ENCODE results near the gene PCDHGA10.
A peak's percentile ranks its signal among the peaks of the same experiment; 100 is the strongest.
"Not testable (repeated sequence)": the region's sequence is repeated elsewhere in the genome, so short reads cannot be mapped to it uniquely, and the experiment has no call there.

Gene PCDHGA10

DNA sequence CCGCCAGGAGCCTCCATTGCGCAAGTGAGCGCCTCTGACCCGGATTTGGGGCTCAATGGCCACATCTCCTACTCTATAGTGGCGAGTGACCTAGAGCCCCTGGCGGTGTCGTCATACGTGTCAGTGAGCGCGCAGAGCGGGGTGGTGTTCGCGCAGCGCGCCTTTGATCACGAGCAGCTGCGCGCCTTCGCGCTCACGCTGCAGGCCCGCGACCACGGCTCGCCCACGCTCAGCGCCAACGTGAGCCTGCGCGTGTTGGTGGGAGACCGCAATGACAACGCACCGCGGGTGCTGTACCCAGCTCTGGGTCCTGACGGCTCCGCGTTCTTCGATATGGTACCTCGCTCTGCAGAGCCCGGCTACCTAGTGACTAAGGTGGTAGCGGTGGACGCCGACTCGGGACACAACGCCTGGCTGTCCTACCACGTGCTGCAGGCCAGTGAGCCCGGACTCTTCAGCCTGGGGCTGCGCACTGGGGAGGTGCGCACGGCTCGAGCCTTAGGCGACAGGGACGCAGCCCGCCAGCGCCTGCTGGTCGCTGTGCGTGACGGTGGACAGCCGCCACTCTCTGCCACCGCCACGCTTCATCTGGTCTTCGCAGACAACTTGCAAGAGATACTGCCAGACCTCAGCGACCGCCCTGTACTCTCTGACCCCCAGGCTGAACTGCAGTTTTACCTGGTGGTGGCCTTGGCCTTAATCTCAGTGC is 3.0 kb upstream of the PCDHGA10 start:
- Histone ChIP-seq H3K9ac (ENCODE audit: low read length in 5 of 5) (no peak overlapping the region), H3K27ac (ENCODE audit: low read depth, low read length) (no peak overlapping the region), H3K9me3 (ENCODE audit: control insufficient read depth in 5 of 5, low read length in 5 of 5) (peaks cover 43 to 71% (median 64%) of the 10 kb centered on the region in 5 donors), H3K27me3 (ENCODE audit: control insufficient read depth in 5 of 5, insufficient read depth in 4 of 5, low read length in 5 of 5) (peaks cover 0 to 10% (median 5%) of the 10 kb centered on the region in 5 donors), H3K4me3 (ENCODE audit: low read depth in 1 of 5, low read length in 5 of 5) (peak overlapping the region; percentile 36 to 59 (median 51)), H3K4me1 (ENCODE audit: control insufficient read depth in 5 of 5, insufficient read depth in 5 of 5, low read length in 5 of 5) (peaks cover 0 to 24% (median 22%) of the 10 kb centered on the region in 5 donors), H3K36me3 (ENCODE audit: control insufficient read depth in 5 of 5, insufficient read depth in 5 of 5, low read length in 5 of 5) (no peaks in the 10 kb centered on the region)

- H3K9me3 ChIP-seq (ENCODE audit: control insufficient read depth in 5 of 5, low read length in 5 of 5): peaks cover 38 to 66% (median 60%) of the 10 kb centered on the region in 5 donors
- peaks cover 0 to 10% (median 5%) of the 10 kb centered on the region in 5 donors for H3K27me3 ChIP-seq (ENCODE audit: control insufficient read depth in 5 of 5, insufficient read depth in 4 of 5, low read length in 5 of 5)
- H3K36me3 ChIP-seq (ENCODE audit: control insufficient read depth in 5 of 5, insufficient read depth in 5 of 5, low read length in 5 of 5): no peaks in the 10 kb centered on the region
- no peak overlapping the region for H3K9ac ChIP-seq (ENCODE audit: low read length in 5 of 5)
- peaks cover 0 to 24% (median 22%) of the 10 kb centered on the region in 5 donors for H3K4me1 ChIP-seq (ENCODE audit: control insufficient read depth in 5 of 5, insufficient read depth in 5 of 5, low read length in 5 of 5)
- peak overlapping the region in 4 of 5 donors; percentile 5 to 36 (median 10) for H3K4me3 ChIP-seq (ENCODE audit: low read depth in 1 of 5, low read length in 5 of 5)
- no peak overlapping the region for H3K27ac ChIP-seq (ENCODE audit: low read depth, low read length)
Observed at GRCh38 chr5:141411575-141411974, 1.2 kb upstream of the PCDHGA10 start.

GRCh38 chr5:141413540-141414069 is 818 bp downstream of the PCDHGA10 start:
- H3K4me3 ChIP-seq (ENCODE audit: low read depth in 1 of 5, low read length in 5 of 5): peak overlapping the region; percentile 56 to 76 (median 68)
- H3K27me3 ChIP-seq (ENCODE audit: control insufficient read depth in 5 of 5, insufficient read depth in 4 of 5, low read length in 5 of 5): peaks cover 0 to 10% (median 5%) of the 10 kb centered on the region in 5 donors
- H3K9me3 ChIP-seq (ENCODE audit: control insufficient read depth in 5 of 5, low read length in 5 of 5): peaks cover 36 to 65% (median 54%) of the 10 kb centered on the region in 5 donors
- H3K27ac ChIP-seq (ENCODE audit: low read depth, low read length): no peak overlapping the region
- no peaks in the 10 kb centered on the region for H3K36me3 ChIP-seq (ENCODE audit: control insufficient read depth in 5 of 5, insufficient read depth in 5 of 5, low read length in 5 of 5)
- peaks cover 0 to 30% (median 23%) of the 10 kb centered on the region in 5 donors for H3K4me1 ChIP-seq (ENCODE audit: control insufficient read depth in 5 of 5, insufficient read depth in 5 of 5, low read length in 5 of 5)
- H3K9ac ChIP-seq (ENCODE audit: low read length in 5 of 5): peak overlapping the region in 1 of 5 donors; percentile 56

- peaks cover 42 to 65% (median 55%) of the 10 kb centered on the region in 5 donors for H3K9me3 ChIP-seq (ENCODE audit: control insufficient read depth in 5 of 5, low read length in 5 of 5)
- H3K36me3 ChIP-seq (ENCODE audit: control insufficient read depth in 5 of 5, insufficient read depth in 5 of 5, low read length in 5 of 5); H3K27me3 ChIP-seq (ENCODE audit: control insufficient read depth in 5 of 5, insufficient read depth in 4 of 5, low read length in 5 of 5): not testable (repeated sequence)
Observed at GRCh38 chr5:141414548-141415274, 1.9 kb downstream of the PCDHGA10 start.

DNA sequence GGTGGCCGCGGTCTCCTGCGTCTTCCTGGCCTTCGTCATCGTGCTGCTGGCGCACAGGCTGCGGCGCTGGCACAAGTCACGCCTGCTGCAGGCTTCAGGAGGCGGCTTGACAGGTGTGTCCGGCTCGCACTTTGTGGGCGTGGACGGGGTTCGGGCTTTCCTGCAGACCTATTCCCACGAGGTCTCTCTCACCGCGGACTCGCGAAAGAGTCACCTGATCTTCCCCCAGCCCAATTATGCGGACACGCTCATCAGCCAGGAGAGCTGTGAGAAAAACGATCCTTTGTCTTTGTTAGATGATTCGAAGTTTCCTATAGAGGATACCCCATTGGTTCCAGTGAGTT is 2.5 kb downstream of the PCDHGA10 start:
- peak overlapping the region in 1 of 5 donors; percentile 12 for H3K4me3 ChIP-seq (ENCODE audit: low read depth in 1 of 5, low read length in 5 of 5)

More at GRCh38 chr5:141414548-141415274, 1.9 kb downstream of the PCDHGA10 start:
- Histone ChIP-seq H3K4me1 (ENCODE audit: control insufficient read depth in 5 of 5, insufficient read depth in 5 of 5, low read length in 5 of 5) (peaks cover 0 to 34% (median 19%) of the 10 kb centered on the region in 5 donors), H3K4me3 (ENCODE audit: low read depth in 1 of 5, low read length in 5 of 5) (peak overlapping the region in 3 of 5 donors; percentile 20 to 63 (median 46))
- H3K9ac ChIP-seq (ENCODE audit: low read length in 5 of 5); H3K27ac ChIP-seq (ENCODE audit: low read depth, low read length): not testable (repeated sequence)

GRCh38 chr5:141417494-141418172 is 4.8 kb downstream of the PCDHGA10 start, which contains the start of gene PCDHGB7:
TSS of gene PCDHGB7 (plus strand) at chr5:141417677. CDS start at chr5:141417860, 183 bp downstream.
- not testable (repeated sequence) for H3K27me3 ChIP-seq (ENCODE audit: control insufficient read depth in 5 of 5, insufficient read depth in 4 of 5, low read length in 5 of 5); H3K36me3 ChIP-seq (ENCODE audit: control insufficient read depth in 5 of 5, insufficient read depth in 5 of 5, low read length in 5 of 5); H3K27ac ChIP-seq (ENCODE audit: low read depth, low read length)
- Histone ChIP-seq H3K9ac (ENCODE audit: low read length in 5 of 5) (peak within 1 kb of the TSS in 2 of 5 donors; percentile 9 to 38), H3K4me3 (ENCODE audit: low read depth in 1 of 5, low read length in 5 of 5) (peak within 1 kb of the TSS; percentile 45 to 68 (median 60)), H3K9me3 (ENCODE audit: control insufficient read depth in 5 of 5, low read length in 5 of 5) (peaks cover 44 to 73% (median 66%) of the 10 kb centered on the region in 5 donors), H3K4me1 (ENCODE audit: control insufficient read depth in 5 of 5, insufficient read depth in 5 of 5, low read length in 5 of 5) (peaks cover 0 to 38% (median 21%) of the 10 kb centered on the region in 5 donors)

More for the DNA sequence above, 2.5 kb downstream of the PCDHGA10 start:
- not testable (repeated sequence) for H3K36me3 ChIP-seq (ENCODE audit: control insufficient read depth in 5 of 5, insufficient read depth in 5 of 5, low read length in 5 of 5); H3K27ac ChIP-seq (ENCODE audit: low read depth, low read length); H3K9ac ChIP-seq (ENCODE audit: low read length in 5 of 5); H3K27me3 ChIP-seq (ENCODE audit: control insufficient read depth in 5 of 5, insufficient read depth in 4 of 5, low read length in 5 of 5)
- H3K4me1 ChIP-seq (ENCODE audit: control insufficient read depth in 5 of 5, insufficient read depth in 5 of 5, low read length in 5 of 5): peaks cover 0 to 29% (median 15%) of the 10 kb centered on the region in 5 donors
- peaks cover 41 to 64% (median 55%) of the 10 kb centered on the region in 5 donors for H3K9me3 ChIP-seq (ENCODE audit: control insufficient read depth in 5 of 5, low read length in 5 of 5)

DNA sequence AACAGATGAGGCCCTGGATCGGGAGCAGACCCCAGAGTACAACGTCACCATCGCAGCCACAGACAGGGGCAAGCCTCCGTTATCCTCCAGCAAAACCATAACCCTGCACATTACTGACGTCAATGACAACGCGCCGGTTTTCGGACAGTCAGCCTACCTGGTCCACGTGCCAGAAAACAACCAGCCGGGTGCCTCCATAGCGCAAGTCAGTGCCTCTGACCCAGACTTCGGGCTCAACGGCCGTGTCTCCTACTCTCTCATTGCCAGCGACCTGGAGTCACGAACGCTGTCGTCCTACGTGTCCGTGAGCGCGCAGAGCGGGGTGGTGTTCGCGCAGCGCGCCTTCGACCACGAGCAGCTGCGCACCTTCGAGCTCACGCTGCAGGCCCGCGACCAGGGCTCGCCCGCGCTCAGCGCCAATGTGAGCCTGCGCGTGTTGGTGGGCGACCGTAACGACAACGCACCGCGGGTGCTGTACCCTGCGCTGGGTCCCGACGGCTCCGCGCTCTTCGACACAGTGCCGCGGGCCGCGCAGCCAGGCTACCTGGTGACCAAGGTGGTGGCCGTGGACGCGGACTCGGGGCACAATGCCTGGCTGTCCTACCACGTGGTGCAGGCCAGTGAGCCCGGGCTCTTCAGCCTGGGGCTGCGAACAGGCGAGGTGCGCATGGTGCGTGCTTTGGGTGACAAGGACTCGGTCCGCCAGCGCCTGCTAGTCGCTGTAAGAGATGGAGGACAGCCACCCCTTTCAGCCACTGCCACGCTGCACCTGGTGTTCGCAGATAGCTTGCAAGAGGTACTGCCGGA is 6.5 kb downstream of the PCDHGA10 start:
- H3K27ac ChIP-seq (ENCODE audit: low read depth, low read length): no peak overlapping the region
- H3K4me1 ChIP-seq (ENCODE audit: control insufficient read depth in 5 of 5, insufficient read depth in 5 of 5, low read length in 5 of 5): peaks cover 0 to 34% (median 14%) of the 10 kb centered on the region in 5 donors
- H3K4me3 ChIP-seq (ENCODE audit: low read depth in 1 of 5, low read length in 5 of 5): peak overlapping the region; percentile 45 to 68 (median 60)
- H3K27me3 ChIP-seq (ENCODE audit: control insufficient read depth in 5 of 5, insufficient read depth in 4 of 5, low read length in 5 of 5): peaks cover 0 to 10% (median 6%) of the 10 kb centered on the region in 5 donors
- no peak overlapping the region for H3K9ac ChIP-seq (ENCODE audit: low read length in 5 of 5)
- H3K36me3 ChIP-seq (ENCODE audit: control insufficient read depth in 5 of 5, insufficient read depth in 5 of 5, low read length in 5 of 5): no peaks in the 10 kb centered on the region
- peaks cover 43 to 72% (median 65%) of the 10 kb centered on the region in 5 donors for H3K9me3 ChIP-seq (ENCODE audit: control insufficient read depth in 5 of 5, low read length in 5 of 5)

GRCh38 chr5:141420855-141421488 is 8.2 kb downstream of the PCDHGA10 start, which contains the start of gene PCDHGA11:
TSS of gene PCDHGA11 (plus strand) at chr5:141421051. CDS start at chr5:141421228, 177 bp downstream.
- Histone ChIP-seq H3K9me3 (ENCODE audit: control insufficient read depth in 5 of 5, low read length in 5 of 5) (peaks cover 42 to 77% (median 71%) of the 10 kb centered on the region in 5 donors), H3K4me1 (ENCODE audit: control insufficient read depth in 5 of 5, insufficient read depth in 5 of 5, low read length in 5 of 5) (peaks cover 0 to 34% (median 14%) of the 10 kb centered on the region in 5 donors), H3K36me3 (ENCODE audit: control insufficient read depth in 5 of 5, insufficient read depth in 5 of 5, low read length in 5 of 5) (no peaks in the 10 kb centered on the region), H3K9ac (ENCODE audit: low read length in 5 of 5) (peak within 1 kb of the TSS in 2 of 5 donors; percentile 1 to 5), H3K27ac (ENCODE audit: low read depth, low read length) (no peak within 1 kb of the TSS), H3K27me3 (ENCODE audit: control insufficient read depth in 5 of 5, insufficient read depth in 4 of 5, low read length in 5 of 5) (peaks cover 0 to 10% (median 6%) of the 10 kb centered on the region in 5 donors), H3K4me3 (ENCODE audit: low read depth in 1 of 5, low read length in 5 of 5) (peak within 1 kb of the TSS; percentile 45 to 68 (median 66))
